Subcutaneous adipose tissue (tissue), 4 donors: ENCODE data around the gene DRGX. TPM values are rescaled to one million over a fixed set of nuclear protein-coding genes. Genes with fewer than 3 reads are reported as not detected.

Source experiments
- CTCF ChIP-seq: fragments of 450-650 bp; IDR thresholded peaks from one replicate; pipeline ENCODE4 v1.5.1; 2016; ENCODE audit warnings: low read depth, mild to moderate bottlenecking, control low read depth, antibody characterized with exemption, moderate library complexity
- total RNA-seq, 4 donors: library from RNA; depleted of rRNA; stranded (reverse); fragments of >200 nt; gene quantifications; one replicate each; pipeline ENCODE4 v1.1.0, GENCODE V29; 2016

DRGX gene
- total RNA-seq, 4 donors from 2014 or later: not detected

- no peak for TF ChIP-seq CTCF
These were observed 42.6 kb downstream of the DRGX start for GRCh38 chr10:49353026-49353894.

- TF ChIP-seq CTCF: no peak
These were observed 43.6 kb downstream of the DRGX start for GRCh38 chr10:49352323-49352722.

- TF ChIP-seq CTCF: no peak
These were observed 44.2 kb downstream of the DRGX start for GRCh38 chr10:49351669-49352068.

GRCh38 chr10:49350846-49351532, 44.9 kb downstream of the DRGX start:
- no peak for TF ChIP-seq CTCF

GRCh38 chr10:49350138-49350537, 45.8 kb downstream of the DRGX start:
- no peak for TF ChIP-seq CTCF

- TF ChIP-seq CTCF: no peak
These were observed 46.5 kb downstream of the DRGX start for GRCh38 chr10:49349390-49349789.

- no peak for TF ChIP-seq CTCF
These were observed 47.3 kb downstream of the DRGX start for GRCh38 chr10:49348593-49348992.
